MG63 (cell line): ENCODE data around the gene FHAD1. TPM values are rescaled to one million over a fixed set of nuclear protein-coding genes. Genes with fewer than 3 reads are reported as not detected.
"Not testable (repeated sequence)": the region's sequence is repeated elsewhere in the genome, so short reads cannot be mapped to it uniquely, and the experiment has no call there.

Experiments
- DNase-seq: peaks from one replicate; pipeline ENCODE4 v3.0.0-alpha.2; 2020
- H3K27me3 ChIP-seq: fragments of 250-450 bp; sonication (Bioruptor Pico); 2 replicates; pipeline ENCODE4 v1.5.1; 2020; ENCODE audit warnings: mild to moderate bottlenecking, moderate library complexity
- H3K36me3 ChIP-seq: fragments of 250-450 bp; sonication (Bioruptor Pico); 2 replicates; pipeline ENCODE4 v1.5.1; 2020; ENCODE audit warnings: mild to moderate bottlenecking, moderate library complexity
- H3K4me3 ChIP-seq: fragments of 250-450 bp; sonication (Bioruptor Pico); 2 replicates; pipeline ENCODE4 v1.5.1; 2020; ENCODE audit warnings: mild to moderate bottlenecking, moderate library complexity
- H3K9me3 ChIP-seq: fragments of 250-450 bp; sonication (Bioruptor Pico); 2 replicates; pipeline ENCODE4 v1.5.1; 2020; ENCODE audit warnings: mild to moderate bottlenecking, moderate library complexity
- total RNA-seq: library from RNA; depleted of rRNA; stranded (reverse); fragments of >200 nt; shearing (Covaris generic); gene quantifications from 2 replicates; pipeline ENCODE4 v1.2.3, GENCODE V29; 2014; ENCODE audit warnings: low replicate concordance

Gene FHAD1
- total RNA-seq, 1 experiment from 2014 or later: 0.33 TPM

- no peak for DNase-seq
- Histone ChIP-seq H3K36me3 (no peaks in the 10 kb centered on the region), H3K9me3 (no peaks in the 10 kb centered on the region), H3K27me3 (no peaks in the 10 kb centered on the region), H3K4me3 (no peak overlapping the region)
Observed at GRCh38 chr1:15371610-15372545, 124.9 kb downstream of the FHAD1 start.

GRCh38 chr1:15378729-15379128 lies 131.7 kb downstream of the FHAD1 start:
- H3K36me3 ChIP-seq: no peaks in the 10 kb centered on the region
- DNase-seq: no peak
- H3K9me3 ChIP-seq: no peaks in the 10 kb centered on the region
- H3K27me3 ChIP-seq: no peaks in the 10 kb centered on the region
- no peak overlapping the region for H3K4me3 ChIP-seq

GRCh38 chr1:15379151-15379550 lies 132.1 kb downstream of the FHAD1 start:
- H3K4me3 ChIP-seq, H3K36me3 ChIP-seq, H3K27me3 ChIP-seq, H3K9me3 ChIP-seq, DNase-seq: not testable (repeated sequence)

GRCh38 chr1:15380601-15381508 lies 133.8 kb downstream of the FHAD1 start:
- Histone ChIP-seq H3K36me3 (no peaks in the 10 kb centered on the region), H3K9me3 (no peaks in the 10 kb centered on the region), H3K4me3 (no peak overlapping the region), H3K27me3 (no peaks in the 10 kb centered on the region)
- no peak for DNase-seq

GRCh38 chr1:15381805-15382204 lies 134.8 kb downstream of the FHAD1 start:
- no peaks in the 10 kb centered on the region for H3K36me3 ChIP-seq
- H3K27me3 ChIP-seq: no peaks in the 10 kb centered on the region
- no peaks in the 10 kb centered on the region for H3K9me3 ChIP-seq
- DNase-seq: no peak
- H3K4me3 ChIP-seq: no peak overlapping the region

GRCh38 chr1:15382601-15383518 lies 135.8 kb downstream of the FHAD1 start:
- Histone ChIP-seq H3K27me3 (no peaks in the 10 kb centered on the region), H3K4me3 (no peak overlapping the region), H3K9me3 (no peaks in the 10 kb centered on the region), H3K36me3 (no peaks in the 10 kb centered on the region)
- DNase-seq: no peak

GRCh38 chr1:15383810-15384209 lies 136.8 kb downstream of the FHAD1 start:
- Histone ChIP-seq H3K27me3 (no peaks in the 10 kb centered on the region), H3K4me3 (no peak overlapping the region), H3K9me3 (no peaks in the 10 kb centered on the region), H3K36me3 (no peaks in the 10 kb centered on the region)
- DNase-seq: no peak

- Histone ChIP-seq H3K4me3 (no peak overlapping the region), H3K9me3 (no peaks in the 10 kb centered on the region), H3K36me3 (no peaks in the 10 kb centered on the region), H3K27me3 (no peaks in the 10 kb centered on the region)
- DNase-seq: no peak
Observed at GRCh38 chr1:15384301-15384901, 137.4 kb downstream of the FHAD1 start.

- Histone ChIP-seq H3K27me3 (no peaks in the 10 kb centered on the region), H3K9me3 (no peaks in the 10 kb centered on the region), H3K36me3 (no peaks in the 10 kb centered on the region), H3K4me3 (no peak overlapping the region)
- DNase-seq: no peak
Observed at GRCh38 chr1:15385420-15385819, 138.4 kb downstream of the FHAD1 start.

- no peak for DNase-seq
- H3K9me3 ChIP-seq: no peaks in the 10 kb centered on the region
- no peak overlapping the region for H3K4me3 ChIP-seq
Observed at GRCh38 chr1:15386164-15386749, 139.2 kb downstream of the FHAD1 start.

GRCh38 chr1:15388201-15388880 lies 141.3 kb downstream of the FHAD1 start:
- no peaks in the 10 kb centered on the region for H3K27me3 ChIP-seq
- no peak for DNase-seq
- no peaks in the 10 kb centered on the region for H3K9me3 ChIP-seq
- H3K36me3 ChIP-seq: no peaks in the 10 kb centered on the region
- H3K4me3 ChIP-seq: no peak overlapping the region

More at GRCh38 chr1:15386164-15386749, 139.2 kb downstream of the FHAD1 start:
- Histone ChIP-seq H3K27me3 (no peaks in the 10 kb centered on the region), H3K36me3 (no peaks in the 10 kb centered on the region)

- not testable (repeated sequence) for H3K9me3 ChIP-seq, H3K27me3 ChIP-seq, H3K4me3 ChIP-seq, DNase-seq, H3K36me3 ChIP-seq
Observed at GRCh38 chr1:15389828-15390227, 142.8 kb downstream of the FHAD1 start.

- Histone ChIP-seq H3K27me3 (no peaks in the 10 kb centered on the region), H3K9me3 (no peaks in the 10 kb centered on the region), H3K36me3 (no peaks in the 10 kb centered on the region), H3K4me3 (no peak overlapping the region)
- no peak for DNase-seq
Observed at GRCh38 chr1:15390667-15391066, 143.6 kb downstream of the FHAD1 start.

GRCh38 chr1:15391366-15391765 lies 144.3 kb downstream of the FHAD1 start:
- Histone ChIP-seq H3K9me3 (no peaks in the 10 kb centered on the region), H3K36me3 (no peaks in the 10 kb centered on the region), H3K27me3 (no peaks in the 10 kb centered on the region), H3K4me3 (no peak overlapping the region)
- DNase-seq: no peak

GRCh38 chr1:15393475-15394257 lies 146.6 kb downstream of the FHAD1 start:
- Histone ChIP-seq H3K9me3 (no peaks in the 10 kb centered on the region), H3K27me3 (no peaks in the 10 kb centered on the region), H3K36me3 (no peaks in the 10 kb centered on the region), H3K4me3 (no peak overlapping the region)
- no peak for DNase-seq
